GM19452 (cell line): ENCODE measurements around the gene ZNF184.

Experiments
- ATAC-seq: cut with Tn5 transposase; IDR thresholded peaks from one replicate; pipeline ENCODE4 v1.9.1; 2021; ENCODE audit not compliant: unreplicated experiment

The ZNF184 gene

DNA sequence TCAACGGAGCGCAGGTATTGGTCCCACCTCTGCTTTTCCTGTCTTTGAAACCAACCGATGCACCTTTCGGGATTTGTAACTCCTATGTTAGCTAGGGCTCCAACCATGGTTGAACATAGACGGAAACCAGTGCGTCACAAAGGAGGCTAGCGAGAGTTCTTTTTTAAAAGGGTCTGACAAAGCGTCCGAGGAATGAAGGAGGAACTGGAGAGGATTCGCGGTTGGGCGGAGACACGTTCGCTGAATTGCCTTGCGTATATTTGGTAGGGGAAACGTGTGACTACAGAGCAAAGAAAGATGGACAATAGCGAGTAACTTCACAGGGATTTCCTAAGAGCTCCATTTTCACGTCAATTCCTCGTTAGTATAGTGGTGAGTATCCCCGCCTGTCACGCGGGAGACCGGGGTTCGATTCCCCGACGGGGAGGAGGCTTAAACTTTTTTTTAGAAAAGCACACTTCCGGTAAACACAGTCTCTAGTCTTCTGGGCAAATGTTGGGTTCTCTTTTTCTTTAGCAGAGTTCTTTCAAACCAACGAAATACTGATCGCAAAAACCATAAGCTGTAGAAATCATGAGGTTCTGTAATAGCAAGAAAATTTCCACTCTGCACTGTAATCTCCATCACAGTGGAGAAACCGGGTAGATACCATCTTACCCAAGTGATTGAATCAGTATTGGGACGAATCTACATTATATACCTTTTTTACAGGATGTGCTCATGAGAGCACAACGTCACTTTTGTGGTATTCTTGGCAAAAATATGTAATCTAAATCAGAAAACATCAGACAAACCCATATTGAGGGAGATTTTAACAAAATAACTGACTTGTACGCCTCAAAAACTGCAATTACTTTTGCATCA lies 6.6 kb upstream of the ZNF184 start:
- peak; percentile 69 for ATAC-seq

DNA sequence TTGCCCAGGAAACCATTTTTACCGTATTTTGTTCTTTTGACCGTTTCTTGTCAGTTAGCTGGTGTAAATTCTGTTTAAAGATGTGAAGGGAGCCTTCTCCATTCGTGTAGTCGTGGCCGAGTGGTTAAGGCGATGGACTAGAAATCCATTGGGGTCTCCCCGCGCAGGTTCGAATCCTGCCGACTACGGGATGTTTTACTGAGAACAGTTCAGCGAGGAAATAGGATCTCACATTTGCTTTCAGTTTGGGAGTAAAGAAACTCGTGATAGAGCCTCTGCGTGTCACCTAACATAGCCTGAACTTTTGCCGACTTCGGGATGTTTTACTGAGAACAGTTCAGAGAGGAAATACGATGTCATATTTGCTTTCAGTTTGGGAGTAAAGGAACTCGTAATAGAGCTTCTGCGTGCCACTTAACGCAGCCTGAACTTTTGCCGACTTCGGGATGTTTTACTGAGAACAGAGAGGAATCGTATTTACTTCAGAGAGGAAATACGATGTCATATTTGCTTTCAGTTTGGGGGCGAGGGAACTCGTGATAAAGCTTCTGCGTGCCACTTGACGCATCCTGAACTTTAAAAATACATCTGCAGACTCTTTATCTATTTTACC lies 5.9 kb upstream of the ZNF184 start:
- peak; percentile 64 for ATAC-seq

DNA sequence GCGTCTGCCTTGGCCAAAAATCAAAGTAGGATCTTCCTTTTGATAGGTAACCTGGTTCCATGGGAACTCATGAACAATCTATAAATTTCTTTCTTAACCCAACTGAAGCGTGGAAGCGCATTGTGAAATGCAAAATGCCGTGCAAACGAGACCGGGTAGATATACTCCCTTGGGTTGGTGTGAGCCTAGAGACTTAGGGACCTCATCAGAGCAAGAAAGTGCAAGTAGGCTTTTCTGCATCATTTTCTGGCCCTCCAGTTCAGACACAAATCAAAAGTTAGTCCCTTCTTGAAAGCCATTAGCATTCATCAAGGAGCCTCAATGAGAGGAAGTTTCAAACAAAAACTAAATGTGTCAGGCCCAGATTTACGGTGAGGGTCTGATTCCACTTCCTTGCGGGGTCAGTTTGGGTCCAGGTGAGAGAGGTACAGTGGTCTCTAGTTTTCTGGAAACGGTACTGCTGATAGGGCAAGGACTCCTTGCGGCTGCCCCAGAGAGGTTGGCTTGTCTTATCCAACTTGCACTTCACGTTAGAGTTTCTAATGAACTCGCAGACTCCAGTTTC lies 5.3 kb upstream of the ZNF184 start:
- peak; percentile 2 for ATAC-seq

DNA sequence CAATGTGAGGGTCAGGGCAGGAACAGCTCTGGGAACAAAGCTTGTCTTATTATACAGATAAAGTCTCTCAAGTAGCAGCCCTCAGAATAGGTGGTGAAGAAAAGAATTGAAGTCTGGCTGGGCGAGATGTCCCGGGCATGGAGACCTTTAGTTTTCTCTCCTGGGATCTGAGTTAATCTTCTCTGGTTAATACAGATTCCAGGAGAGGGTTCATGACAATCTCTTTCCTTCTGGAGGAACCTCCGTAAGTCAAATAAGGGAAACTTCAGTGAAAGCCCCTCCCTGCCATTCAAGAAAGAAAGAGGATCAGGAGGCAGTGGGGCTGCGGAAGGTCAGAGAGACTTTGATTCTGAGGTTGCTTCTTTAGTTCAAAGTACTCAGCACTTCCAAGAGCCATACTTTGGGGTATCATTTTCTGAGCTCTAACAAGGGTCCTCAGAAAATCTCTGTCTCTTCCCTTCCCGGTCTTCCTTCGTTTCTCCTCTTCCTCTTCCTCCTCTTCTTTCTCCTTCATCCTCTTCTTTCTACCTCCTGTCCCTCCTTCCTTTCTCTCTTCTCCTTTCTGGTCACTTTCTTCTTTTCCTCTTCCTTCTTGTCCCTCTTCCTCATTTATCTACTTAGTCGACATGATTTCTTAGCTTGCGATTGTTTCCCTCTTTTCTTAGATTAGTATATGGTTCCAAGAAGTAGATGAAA lies 4.6 kb upstream of the ZNF184 start:
- ATAC-seq = no peak

DNA sequence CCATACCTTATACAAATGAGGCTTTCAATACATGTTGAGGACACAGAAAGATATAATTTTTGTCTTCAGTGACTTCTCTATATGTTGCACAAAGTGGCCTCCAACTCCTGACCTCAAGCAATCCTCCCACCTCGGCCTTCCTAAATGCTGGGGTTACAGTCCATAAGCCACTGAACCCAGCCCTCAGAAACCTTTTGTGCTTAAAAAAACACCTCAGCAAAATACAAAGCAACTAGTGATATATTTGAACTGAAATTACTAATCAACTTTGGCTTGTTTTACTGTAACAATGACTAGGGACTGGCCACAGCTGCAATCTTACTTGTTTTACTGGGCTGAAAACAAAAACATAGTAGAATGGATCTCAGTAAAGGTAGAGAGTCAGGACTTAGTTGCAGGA lies 3.2 kb upstream of the ZNF184 start:
- no peak for ATAC-seq

DNA sequence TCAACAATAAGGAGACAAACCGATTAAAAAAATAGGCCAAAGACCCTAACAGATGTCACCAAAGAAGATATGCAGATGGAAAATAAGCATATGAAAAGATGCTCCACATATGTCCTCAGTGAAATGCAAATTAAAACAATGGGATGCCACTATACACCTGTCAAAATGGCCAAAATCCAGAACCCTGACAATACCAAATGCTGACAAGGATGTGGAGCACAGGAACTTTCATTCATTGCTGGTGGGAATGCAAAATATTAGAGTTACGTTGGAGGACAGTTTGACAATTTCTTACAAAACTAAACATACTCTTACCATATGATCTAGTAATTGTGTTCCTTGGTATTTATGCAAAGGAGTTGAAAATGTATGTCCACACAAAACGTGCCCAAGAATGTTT lies 1.8 kb upstream of the ZNF184 start:
- ATAC-seq = no peak

DNA sequence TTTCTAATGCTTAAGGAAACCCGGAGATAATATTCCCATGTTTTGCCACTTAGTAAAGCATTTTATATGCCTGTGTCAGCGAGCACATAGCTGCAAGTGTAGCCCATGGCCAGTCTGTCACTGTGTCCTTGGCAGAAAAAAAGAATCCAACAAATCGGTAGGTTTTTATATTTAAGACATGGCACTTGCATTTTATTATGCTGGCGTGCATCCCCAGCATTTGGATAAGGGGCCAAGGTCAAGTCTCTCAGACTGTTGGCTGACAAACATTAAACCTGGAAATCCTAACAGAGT lies 1.2 kb upstream of the ZNF184 start:
- no peak for ATAC-seq

DNA sequence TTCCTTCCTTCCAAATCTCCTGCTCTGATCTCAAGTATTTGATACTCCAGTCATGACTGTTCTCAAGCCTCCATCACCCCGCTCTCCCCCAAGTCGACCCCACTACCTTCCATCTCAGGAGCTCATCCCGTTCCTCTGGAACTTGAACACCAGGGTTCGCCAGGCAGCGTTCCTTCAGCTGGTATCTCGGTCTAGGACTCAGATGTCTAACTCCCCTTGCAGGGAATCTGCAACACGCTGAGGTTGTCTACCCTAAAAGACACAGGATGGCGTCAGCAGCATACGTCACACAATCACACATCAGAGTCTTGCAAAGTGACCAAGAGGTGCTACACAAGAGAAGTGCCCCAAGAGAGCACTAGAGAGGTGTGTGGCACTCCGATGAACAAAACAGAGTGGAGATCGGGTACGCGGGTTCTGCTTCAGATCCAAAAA lies 706 bp downstream of the ZNF184 start:
- peak; percentile 44 for ATAC-seq

DNA sequence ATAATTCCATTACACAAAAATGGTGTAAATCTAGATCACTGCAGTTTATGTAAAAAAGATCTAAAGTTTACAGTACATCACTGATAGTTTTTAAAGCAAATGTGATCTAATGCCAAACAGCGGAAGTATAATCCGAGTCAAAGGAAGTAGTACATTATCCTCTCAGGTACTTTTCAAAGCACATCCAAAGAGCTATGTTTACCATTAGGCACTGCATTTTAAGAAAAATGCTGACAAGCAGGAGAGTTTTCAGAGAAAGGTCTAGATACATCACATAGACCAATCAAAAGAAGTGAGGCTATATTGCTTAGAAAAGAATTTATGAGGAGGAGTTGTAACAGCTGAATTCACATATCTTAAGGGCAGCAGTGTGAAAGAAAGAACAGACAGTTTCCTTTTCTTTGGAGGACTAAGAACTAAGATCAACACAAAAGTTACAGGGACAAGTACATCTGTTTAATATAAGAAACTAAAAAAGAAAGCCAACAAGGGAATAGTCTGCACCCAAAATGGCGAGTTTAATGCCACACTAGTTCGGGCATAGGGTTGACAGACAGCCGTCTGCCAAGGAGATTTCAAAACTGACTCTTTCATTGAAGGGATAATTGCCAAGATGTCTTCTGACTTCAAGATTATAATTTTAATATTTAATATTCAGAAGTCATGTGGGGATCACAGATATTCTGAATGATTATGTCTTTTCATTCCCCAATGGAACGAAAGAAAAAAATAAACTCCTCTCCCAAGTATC lies 1.4 kb downstream of the ZNF184 start:
- no peak for ATAC-seq

DNA sequence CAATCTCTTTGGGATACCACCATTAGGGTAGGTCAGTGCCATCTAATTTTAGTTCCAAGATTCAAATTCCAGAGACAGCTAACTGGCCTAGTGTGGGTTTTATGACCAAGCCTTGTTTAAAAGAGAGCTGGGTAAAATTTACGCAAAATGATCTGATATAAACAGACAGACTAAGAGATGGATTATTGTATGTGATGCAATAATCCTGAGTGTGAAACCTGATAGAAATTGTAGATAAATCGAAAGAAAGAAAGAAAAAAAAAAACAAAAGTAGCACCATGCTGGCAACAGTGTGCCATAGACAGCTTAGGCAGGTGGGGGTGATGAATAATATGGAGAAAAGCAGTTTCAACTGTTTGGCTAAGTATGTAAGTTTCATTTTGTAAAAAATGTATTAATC lies 2.9 kb downstream of the ZNF184 start:
- no peak for ATAC-seq

DNA sequence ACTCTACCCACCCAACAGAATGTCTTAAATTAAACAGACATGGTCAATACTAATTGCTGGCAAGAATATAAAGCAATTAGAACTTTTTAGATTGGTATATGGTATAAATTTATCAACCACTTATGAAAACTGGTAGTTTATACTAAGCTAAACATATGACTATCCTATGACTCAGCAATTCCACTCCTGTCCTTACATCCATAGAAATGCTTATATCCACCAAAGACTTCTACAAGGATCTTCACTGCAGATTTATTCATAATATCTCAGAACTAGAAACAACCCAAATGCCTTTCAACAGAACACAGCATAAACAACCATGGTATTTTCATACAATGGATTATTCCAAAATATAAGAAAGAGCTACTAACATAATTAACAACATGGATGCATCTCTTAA lies 4.6 kb downstream of the ZNF184 start:
- ATAC-seq = no peak

DNA sequence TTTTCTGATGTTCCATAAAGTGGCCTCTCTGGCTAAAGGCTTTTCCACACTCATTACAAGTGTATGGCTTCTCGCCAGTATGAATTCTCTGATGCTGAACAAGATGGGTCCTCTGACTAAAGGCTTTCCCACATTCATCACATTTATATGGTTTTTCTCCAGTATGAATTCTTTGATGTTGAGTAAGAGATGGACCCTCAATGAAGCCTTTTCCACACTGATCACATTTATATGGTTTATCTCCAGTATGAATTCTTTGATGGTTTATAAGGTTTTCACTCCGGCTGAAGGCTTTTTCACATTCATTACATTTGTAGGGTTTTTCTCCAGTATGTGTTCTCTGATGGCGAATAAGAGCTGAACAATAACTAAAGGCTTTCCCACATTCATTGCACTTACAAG lies 20.4 kb downstream of the ZNF184 start:
- no peak for ATAC-seq

DNA sequence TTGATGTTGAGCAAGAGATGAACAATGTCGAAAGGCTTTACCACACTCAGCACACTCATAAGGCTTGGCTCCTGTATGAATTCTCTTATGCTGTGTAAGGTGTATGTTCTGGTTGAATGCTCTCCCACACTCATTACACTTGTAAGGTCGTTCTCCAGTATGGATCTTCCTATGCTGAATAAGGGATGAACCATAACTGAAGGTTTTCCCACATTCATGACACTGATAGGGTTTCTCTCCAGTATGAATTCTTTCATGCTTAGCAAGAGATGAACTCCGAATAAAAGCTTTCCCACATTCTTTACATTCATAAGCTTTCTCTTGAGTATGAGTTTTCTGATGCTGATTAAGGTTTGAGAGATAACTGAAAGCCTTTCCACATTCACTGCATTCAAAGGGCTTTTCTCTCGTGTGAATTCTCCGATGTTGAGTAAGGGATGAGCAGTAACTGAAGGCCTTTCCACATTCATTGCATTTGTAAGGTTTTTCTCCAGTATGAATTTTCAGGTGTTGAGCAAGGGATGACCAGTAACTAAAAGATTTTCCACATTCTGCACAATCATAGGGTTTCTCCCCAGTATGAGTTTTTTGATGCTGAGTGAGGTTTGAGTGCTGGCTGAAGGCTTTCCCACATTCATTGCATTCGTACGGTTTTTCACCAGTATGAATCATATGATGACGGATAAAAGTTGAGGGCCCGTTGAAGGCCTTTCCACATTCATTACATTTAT lies 21.1 kb downstream of the ZNF184 start:
- ATAC-seq = no peak

DNA sequence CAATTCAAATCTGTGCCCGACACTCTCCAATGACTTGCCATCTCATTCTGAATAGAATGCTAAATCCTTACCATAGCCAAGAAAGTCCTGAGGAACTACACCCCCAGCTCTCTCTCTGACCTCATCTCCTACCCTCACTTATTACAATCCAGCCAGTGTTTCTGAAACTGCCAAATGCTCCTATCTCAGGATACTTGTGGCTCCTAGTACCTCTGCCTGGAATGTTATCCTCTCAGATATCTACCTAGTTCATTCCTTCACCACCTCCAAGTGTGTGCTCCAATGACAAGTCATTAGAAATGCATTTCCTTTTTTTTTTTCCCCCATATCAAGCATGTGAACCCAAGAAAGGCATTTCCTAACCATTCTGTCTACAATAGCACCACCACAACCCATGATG lies 24.4 kb downstream of the ZNF184 start:
- no peak for ATAC-seq

DNA sequence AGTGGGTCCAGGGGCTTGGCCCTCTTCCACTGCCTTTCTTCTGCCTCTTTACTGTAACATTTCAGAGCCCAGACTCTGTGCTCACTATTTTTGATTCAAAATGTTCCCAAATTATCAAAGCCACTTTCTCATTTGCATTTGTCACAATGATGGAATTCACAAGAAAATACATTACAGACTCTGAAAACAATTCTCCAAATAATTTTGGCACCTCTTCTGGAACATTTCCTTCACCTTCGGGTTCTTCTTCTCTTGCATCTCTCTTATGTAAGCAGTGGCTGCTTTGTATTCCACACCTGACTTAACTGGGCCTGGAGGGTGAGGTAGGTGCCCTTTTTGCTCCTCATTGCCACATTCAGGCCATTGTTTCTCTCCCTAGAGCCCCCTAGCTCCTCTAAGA lies 30.0 kb downstream of the ZNF184 start:
- ATAC-seq = no peak

DNA sequence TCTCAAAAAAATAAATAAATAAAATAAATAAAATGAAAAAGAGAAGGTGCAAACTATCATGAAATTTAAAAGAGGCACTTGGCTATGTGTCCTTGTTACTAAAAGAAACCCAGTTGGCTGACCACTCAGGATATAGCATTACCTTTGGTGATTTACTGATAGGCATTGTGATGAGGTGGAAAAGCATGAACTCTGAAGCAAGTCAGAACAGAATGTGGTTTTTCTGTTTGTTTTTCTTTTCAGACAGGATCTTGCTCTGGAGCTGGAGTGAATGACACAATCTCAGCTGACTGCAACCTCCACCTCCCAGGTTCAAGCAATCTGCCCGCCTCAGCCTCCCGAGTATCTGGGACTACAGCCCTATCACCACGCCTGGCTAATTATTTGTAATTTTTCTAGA lies 31.9 kb downstream of the ZNF184 start:
- ATAC-seq = no peak

DNA sequence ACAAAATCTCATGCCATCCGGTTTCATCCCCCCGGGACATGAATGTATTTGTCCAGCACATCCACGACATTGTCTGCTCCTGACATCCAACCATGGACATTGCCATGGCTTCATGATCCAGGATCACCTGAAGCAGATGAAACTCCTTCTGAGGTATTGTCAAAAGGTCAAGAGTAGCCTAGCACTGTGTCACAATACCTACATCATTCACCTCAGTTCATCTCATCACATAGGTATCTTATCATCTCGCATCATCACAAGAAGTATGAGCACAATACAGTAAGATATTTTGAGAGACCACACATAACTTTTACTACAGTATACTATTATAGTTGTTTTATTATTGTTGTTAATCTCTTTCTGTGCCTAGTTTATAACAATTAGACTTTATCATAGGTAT lies 33.5 kb downstream of the ZNF184 start:
- ATAC-seq = no peak

DNA sequence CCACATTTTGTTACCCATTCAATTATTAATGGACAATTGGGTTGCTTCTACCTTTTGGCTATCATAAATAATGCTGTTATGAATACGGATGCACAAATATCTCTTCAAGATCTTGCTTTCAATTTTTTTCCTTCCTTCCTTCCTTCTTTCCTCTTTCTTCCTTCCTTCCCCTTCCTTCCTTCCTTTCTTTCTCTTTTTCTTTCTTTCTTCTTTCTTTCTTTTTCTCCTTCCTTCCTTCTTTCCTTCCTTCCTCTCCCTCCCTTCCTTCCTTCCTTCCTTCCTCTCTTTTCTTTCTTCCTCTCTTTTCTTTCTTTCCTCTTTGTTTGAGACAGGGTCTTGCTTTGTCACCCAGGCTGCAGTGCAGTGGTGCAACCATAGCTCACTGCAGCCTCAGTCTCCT lies 39.2 kb downstream of the ZNF184 start:
- no peak for ATAC-seq

DNA sequence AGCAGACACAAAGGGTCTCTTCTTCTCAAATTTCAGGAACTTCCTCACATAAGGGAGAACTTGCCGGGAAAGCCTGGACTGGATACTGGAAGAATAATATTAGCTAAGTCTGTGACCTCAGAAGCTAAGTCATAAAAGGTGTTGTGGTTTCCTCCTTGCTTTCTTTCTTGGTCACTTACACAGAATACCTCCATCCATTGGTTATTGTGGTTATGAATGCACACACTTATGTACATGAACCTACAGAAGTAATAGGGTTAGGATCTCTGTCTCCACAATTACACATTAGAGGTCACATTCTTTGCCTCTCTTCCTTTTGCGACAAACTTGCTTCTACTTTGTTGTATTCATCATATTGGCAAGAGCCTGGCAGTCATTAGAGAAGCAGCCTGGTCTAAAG lies 43.9 kb downstream of the ZNF184 start:
- no peak for ATAC-seq

DNA sequence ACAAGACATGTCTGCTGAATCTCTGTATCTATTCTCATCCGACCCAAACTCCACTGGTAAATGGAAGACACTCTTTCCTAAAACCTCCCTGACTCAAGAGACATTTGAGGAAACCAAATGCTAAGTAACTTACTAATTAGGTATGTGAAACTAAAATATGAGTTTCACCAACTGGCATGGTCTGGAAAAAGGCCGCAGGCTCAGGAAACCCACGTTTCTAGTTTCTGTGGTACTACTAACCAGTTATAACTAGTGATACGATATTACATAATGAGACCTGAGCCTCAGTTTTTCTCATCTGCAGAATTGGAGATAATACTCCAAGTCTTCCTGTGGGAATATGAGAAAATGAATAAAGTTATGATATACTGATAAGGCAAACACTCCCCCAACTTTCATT lies 44.4 kb downstream of the ZNF184 start:
- no peak for ATAC-seq
